HG02938 (cell line): ENCODE results near the gene USP44.
"Not testable (repeated sequence)": the region's sequence is repeated elsewhere in the genome, so short reads cannot be mapped to it uniquely, and the experiment has no call there.

Experiments used
- ATAC-seq: cut with Tn5 transposase; IDR thresholded peaks from one replicate; pipeline ENCODE4 v1.9.1; 2021; ENCODE audit warnings: mild to moderate bottlenecking, moderate library complexity; ENCODE audit not compliant: unreplicated experiment

The USP44 gene

DNA sequence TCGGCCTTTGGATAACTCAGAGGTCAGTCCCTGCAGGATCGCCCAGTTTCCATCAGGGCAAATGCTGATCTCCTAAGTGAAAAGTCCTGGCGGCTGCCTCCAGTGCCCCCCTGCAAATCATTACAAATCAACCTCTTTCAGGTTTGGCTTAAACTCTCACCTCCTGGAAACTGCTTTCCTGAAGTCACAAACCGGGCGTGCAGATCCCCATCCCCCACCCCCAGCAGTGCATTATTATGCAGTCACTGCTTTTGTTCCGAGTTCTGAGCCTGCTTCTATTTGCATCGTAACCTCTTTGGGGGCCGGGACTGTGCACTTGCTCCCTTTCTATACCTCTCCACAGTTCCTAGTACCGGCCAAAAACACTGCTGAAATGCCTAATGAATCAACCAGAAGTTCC lies at the start of gene USP44:
TSS of gene USP44 (minus strand) at position 172 of the 400 bp plus-strand sequence. CDS start 17,220 bp downstream, outside the sequence.
- ATAC-seq = no peak

DNA sequence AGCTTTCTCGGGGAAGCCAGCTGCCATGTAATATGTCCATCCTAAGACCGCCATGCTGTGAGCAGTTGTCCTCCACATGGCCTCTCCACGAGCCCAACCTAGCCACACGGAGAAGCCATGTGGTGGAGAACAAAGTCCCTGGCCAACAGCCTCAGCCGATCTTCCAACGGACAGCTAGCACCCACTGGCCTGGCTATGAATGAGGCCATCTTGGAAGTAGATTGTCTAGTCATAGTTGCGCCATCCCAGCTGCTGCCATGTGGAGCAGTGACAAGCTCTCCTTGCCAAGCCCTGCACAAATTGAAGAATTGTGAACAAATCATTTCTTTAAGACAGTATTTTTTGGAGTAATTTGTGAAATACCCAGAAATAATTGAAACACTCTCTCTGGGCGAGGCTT lies 49.3 kb upstream of the USP44 start:
- ATAC-seq = no peak

DNA sequence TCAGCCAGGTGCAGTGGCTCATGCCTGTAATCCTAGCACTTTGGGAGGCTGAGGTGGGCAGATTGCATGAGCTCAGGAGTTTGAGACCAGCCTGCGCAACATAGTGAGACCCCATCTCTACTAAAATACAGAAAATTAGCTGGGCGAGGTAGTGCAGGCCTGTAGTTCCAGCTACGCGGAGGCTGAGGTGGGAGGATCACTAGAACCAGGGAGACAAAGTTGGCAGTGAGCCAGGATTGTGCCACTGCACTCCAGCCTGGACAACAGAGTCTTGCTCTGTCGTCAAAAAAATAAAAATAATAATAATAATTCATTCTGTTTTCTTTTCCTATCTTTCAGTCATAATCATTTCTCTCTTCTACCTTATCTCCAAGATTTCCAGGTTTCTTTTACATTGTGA lies 48.6 kb upstream of the USP44 start:
- ATAC-seq = no peak

DNA sequence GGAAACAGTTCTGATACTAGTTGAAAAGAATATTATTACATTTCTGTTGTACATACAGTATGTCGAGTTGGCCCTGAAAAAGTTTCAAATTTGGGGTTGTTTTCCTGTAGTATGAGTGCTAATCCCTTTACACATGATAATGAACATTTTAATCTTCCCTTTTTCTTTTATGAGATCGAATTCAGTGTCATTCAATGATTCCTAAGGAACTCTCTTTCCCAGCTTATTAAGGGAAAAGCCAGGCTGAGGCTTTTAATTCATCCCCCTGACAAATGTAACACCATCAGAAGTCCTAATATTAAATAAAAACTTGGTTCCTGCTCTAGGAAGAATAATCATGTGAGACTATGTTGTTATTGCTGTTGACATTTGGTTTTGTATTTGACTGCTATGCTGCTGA lies 42.9 kb upstream of the USP44 start:
- ATAC-seq = no peak

DNA sequence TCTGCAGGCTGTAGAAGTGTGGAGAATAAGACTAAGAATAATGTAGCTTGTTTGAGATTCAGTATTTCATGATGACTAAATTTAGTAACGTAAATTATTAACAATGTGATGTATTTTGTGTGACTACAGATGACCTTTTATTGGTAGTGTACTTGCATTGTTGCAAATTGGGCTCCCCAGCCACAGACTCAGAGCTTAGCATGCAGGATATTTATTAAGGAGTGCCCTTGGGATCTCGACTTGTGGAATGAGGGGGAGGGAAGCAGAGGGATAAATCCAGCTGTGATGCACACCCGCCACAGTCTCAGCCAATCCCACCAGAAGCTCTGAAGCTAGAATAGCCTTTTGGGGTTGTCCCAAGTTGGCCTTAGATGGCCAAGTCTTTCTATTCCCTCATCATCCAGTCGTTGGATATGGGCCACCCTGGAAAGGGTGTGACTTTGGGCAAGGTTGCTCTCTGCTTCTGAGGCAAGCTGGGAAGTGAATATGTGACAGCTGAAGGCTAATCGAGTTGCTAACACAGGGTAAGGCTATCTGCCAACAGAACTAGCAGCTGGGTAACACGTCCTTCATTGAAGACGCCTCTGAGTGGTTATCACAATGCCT lies 42.1 kb upstream of the USP44 start:
- no peak for ATAC-seq

DNA sequence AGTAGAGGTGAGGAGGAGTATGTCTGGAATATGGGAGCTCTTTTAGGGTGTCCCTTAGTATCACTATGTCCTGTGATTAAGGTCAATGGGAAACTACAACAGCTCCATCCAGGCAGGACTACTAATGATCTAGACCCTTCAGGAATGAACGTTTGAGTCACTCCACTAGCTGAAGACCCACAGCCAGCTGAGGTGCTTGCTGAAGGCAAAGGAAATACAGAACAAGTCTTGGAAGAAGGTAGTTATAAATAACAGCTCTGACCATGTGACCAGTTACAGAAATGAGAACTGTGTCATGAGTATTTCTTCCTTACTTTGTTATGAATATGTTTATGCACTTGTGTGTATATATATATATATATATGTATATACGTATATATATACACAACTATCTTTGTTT lies 40.5 kb upstream of the USP44 start:
- no peak for ATAC-seq

DNA sequence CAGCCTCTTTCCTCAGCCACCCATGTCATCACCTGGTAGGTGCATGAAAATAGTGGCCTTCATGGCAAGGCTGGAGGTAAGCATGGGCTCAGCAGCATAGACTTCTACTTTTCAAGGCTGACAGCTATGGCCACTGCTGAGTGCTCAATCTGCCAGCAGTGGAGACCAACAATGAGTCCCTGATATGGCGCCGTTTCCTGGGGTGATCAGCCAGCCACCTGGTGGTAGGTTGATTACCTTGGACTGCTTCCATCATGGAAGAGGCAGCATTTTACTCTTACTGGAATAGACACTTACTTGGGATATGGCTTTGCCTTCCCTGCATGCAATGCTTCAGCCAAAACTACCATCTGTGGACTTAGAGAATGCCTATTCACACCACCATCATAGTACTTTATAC lies 39.5 kb upstream of the USP44 start:
- no peak for ATAC-seq

DNA sequence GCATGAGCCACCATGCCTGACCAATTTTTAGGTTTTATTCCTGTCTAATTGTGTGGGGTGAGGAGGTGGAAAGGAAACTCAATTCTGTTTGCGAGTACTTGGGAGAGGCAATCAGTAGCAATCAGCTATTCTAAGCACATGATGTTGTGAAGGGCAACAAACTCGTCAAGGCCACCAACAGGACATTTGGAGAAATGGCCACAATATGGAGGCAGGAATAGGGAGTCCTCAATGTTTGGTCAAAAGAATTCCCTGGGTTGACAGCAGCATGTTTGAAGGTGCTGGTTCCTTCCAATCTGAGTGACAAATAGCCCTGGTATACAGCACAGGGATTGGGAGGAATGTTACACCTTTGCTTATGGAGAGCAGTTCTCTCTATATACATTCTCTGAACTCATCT lies 32.7 kb upstream of the USP44 start:
- ATAC-seq = no peak

DNA sequence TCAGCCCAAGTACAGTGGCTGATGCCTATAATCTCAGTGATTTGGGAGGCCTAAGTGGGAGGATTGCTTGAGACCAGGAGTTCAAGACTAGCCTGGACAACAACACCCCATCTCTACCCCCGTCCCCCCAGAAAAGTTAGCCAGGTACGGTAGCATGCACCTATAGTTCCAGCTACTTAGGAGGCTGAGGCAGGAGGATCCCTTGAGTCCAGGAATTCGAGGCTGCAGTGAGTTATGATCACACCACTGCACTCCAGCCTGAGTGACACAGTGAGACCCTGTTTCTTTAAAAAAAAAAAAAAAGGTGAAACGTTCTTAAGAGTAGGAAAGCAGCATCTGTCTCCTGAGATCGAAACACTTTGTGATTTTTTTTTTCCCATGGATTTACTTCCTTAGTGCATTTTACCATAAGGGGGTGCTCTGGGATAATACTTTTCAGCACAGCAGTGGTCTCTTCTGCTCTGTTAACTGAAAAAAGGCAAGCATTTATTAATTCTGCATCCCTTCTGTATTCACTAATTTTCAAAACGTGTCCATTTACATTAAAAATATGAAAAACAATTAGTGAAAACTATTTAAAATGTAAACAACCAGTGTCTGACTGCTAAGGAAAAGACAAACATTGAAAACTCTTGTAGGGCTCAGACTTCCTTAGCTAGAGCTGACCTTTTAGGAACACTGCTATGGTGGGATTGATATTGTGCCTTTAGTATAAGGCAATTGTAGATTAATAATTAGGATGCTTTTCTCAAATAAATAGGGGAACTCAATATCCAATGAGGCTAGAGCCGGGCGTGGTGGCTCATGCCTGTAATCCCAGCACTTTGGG lies 31.2 kb upstream of the USP44 start:
- no peak for ATAC-seq

DNA sequence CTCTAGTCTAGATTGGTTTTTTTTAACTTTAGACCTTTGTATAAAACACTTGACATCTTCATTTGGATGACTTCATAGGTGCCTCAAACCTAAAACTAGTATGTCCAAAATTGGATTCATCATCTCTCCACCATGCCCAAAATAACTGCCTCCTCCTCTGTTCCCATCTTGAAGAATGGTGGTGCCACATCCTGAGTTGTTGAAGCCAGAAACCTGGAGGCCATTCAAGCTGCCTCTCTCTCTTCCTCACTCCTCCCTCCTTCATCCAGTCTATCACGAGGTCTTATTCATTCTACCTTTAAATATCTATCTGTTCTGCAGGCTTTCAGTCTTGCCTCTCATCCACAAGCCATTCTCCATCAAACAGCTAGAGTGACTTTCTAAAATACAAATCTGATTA lies 26.5 kb upstream of the USP44 start:
- ATAC-seq = no peak

DNA sequence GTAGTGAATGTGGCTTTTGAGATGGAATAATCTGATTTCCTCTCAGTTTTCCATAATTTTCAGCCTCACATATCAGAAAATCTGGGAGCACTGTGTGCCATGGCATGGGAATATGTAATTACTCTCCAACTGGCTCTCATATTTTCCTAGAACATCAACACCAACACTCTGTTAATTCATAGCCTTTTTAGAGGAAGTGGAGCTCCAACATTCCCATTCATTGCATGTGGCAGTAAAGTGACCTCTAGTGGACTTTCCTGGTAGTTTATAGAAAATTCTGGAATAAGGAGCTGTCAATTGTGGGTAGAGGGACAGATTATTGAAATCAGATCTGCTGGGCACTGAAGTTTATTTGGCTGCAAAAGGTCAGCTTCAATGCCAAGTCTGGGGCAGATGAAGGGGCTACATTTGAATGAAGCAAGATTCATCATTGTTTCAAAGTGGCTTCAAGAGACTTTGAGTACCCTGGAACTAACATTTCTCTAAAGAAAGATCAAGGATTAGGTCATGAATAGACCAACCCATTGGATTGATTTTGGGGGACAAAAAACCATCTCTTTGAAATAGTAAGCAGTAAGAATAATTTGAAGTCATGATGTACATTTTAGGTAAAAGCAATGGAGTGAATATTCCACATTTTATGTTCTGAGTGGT lies 23.6 kb upstream of the USP44 start:
- no peak for ATAC-seq

DNA sequence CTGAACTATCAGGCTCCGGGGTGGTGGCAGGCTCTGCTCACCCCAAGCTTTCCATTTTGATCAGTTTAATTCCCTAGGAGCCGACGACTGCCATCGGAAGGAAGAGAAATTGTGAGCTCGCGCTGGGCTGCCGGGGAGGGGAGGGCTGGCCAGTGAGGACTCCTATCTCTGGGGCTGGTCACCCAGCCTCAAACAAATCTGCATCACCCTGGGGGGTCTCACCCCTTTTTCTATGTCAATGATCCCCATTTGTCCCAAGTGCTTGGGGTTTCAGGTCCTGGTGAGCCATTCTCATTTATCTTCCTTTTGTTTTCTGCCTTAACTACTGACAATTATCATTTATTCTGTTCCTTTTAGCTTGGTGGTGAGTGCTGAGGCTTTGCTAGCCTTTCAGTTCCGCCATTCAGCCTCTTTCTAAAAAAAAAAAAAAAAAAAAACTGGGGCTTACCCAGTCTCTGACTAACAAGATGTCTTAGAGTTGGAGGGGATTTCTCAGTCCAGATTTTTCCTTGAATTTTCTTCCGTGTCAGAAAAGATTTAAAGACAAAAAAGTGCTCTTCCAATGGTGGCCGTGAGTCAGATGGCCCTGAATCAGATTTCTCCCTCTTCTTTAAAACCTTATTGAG lies 22.8 kb upstream of the USP44 start:
- ATAC-seq = no peak

DNA sequence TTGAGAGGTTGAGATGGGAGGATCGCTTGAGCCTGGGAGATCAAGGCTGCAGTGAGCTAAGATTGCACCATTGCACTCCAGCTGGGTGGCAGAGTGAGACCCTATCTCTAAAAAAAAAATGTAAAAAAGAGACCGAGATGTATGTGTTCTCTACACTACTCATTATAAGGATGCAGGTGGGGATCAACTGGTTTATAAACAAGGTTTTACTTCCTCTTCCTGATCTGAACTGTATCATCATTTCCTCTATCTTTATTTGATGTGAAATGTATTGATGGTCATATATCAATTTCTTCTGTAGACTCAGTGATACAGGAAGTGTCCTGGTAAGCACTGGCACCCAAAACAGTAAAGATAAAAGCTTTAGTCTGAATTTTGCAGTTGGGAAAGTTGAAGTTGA lies 20.1 kb upstream of the USP44 start:
- ATAC-seq = no peak

DNA sequence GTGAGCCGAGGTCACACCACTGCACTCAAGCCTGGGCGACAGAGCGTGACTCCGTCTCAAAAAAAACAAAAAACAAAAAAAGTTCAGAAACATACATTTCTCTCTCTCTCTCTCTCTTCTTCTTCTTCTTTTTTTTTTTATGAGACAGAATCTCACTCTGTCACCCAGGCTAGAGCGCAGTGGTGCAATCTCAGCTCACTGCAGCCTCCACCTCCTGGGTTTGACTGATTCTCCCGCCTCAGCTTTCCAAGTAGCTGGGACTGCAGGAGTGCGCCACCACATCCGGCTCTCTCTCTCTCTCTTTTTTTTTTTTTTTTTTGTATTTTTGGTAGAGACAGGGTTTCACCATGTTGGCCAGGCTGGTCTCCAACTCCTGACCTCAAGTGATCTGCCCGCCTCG lies 16.8 kb upstream of the USP44 start:
- ATAC-seq = not testable (repeated sequence)

DNA sequence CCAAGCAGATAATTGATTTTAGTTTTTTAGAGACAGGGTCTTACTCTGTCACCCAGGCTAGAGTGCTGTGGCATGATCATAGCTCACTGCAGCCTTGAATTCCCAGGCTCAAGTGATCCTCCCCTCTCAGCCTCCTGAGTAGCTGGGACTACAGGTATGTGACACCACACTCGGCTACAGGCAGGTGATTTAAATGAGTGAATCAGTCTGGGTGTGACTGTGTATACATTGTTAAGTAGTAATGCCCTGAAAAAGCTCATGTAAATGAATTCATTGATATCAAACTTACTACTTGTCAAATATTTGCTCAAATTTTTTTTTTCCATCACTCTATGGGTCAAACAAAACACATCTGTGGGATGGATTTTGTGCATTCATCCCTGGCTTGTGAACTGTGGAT lies 6.3 kb upstream of the USP44 start:
- no peak for ATAC-seq

DNA sequence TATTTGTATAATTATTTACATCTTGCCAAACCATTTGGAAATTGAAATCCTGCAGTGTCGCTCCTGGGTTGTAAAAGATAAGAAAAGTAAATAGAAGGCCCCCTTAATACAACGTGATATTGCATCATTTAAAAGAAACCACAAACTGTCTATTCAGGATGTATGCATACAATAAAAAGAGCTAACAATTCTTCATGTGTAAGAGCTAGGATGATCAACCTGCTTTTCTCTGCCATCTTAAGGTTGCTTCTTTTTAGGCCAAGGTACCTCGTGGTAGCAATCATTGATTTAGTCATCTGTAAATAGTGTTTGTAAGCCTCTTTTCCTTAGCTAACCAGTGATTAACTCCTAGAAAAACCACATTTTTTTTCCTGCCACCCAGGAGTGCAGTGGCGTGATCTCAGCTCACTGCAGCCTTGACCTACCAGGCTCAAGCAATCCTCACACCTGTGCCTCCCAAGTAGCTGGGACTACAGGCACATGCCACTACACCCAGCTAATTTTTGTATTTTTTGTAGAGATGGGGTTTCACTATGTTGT lies 3.3 kb upstream of the USP44 start:
- ATAC-seq = no peak

DNA sequence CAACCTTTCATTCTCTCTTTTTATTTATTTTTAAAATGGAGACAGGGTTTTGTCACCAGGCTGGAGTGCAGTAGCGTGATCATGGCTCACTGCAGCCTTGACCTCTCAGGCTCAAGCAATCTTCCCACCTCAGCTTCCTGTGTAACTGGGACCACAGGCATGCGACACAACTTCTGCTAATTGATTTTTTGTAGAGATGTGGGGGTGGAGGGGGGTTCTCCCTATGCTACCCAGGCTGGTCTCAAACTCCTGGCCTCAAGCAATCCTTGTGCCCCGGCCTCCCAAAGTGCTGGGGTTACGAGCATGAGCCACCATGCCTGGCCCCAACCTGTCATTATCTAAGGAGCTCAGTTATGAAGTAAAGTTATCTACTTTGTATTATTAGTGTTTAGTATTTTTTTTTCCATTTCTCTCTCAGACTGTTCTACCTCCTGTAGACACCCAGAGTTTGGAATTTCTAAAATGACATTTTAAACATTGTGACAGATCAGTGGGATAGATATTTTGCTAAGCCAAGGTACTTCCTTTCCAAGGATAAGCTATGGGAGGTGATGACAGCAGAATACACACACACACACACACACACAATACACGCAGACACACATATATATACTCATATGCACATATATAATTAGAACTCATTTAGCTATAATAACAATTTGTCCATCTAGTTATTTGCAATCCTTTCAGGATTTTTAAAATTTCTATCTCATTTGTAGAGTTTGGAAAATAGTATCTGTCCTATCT lies 2.1 kb upstream of the USP44 start:
- no peak for ATAC-seq

DNA sequence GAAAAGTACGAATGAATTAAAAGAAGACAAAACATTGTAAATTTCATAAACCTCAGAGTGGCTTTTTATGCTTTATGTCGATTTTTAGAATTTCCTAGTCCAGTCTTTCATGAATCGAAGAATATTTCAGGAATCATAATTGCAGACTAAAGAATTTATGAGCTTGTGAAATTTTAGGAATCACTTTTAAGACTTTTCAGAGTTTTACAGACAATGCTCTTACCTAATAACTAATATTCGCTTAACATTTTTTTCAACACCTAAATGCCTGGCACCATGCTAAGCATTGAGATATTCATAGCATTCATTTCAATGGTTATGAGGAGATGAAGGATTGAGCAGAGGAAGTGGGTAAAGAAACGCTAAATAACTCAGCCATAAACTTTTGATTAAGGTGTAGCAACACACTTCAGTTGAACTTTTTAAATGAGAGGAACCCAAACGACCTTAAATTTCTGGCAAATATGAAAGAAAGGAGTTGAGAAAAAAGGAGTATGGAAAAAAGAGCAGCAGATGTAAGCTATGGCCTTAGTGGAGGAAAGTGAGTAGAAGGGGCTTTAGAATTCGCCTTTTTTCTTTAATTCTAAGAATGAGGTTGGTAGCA lies 739 bp upstream of the USP44 start:
- ATAC-seq = no peak

DNA sequence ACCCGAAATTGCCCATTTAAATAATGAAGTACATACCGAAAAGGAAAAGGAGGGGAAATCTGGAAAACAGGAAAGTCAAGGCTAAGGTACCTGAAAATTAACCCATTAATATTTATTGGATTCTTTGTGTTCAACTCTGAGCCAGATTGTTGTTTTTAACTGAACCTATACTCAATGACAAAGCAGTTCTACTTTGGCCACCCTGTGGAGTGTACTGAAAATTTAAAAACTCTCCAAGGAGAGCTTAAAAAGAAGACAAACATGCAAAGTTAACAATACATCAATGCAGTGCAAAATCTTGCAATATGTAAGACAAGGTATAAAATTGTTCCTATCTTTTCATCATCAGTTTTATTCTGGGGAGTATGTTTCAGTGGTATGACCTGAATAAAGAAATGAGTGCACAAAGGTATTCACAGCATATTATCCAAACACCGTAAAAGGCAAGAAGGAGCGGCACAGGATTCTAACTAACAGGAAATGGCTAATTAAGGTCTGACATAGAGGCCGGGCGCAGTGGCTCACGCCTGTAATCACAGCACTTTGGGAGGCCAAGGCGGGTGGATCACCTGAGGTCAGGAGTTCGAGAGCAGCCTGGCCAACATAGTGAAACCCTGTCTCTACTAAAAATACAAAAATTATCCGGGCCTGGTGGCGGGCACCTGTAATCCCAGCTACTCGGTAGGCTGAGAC lies 1.7 kb downstream of the USP44 start:
- no peak for ATAC-seq
